ENCODE data around the gene NCBP2L. TPM values are rescaled to one million over a fixed set of nuclear protein-coding genes. Genes with fewer than 3 reads are reported as not detected.

NCBP2L gene
- total RNA-seq, 3 donors from 2014 or later (not counting 1 experiment from before 2014, with no cell fraction given): 0.18 TPM; not detected in 2

DNA sequence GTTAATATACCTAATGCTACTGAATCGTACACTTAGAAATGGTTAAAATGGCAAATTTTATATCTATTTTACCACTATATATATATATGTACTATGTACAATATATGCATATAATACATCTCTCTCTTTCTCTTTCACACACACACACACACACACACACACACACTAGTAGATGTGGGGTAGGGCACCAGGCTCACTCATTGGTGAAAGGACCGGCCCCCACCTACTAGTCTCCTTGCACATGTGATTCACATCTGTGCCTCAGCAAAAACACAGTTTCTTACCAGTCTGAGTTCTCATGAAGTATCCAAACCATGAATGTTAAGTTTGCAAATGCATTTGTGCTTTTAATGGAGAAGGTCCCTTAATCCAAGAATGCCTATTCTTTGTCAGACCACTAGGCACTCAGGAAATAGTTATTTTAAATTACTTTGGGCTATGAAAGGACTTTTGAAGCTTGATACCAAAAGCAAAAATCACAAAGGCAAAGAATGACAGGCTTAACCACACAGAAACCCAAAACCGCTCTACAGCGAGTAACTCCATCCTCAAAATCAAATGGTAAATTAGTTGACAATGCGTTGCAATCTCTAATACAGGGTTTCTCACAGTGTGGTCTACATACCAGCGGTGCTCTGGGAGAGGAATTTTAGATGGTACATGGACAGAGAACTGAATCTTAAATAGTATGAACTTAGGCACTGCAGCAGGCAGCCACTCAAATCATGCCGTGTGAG is 7.8 kb upstream of the NCBP2L start:
- Histone ChIP-seq H3K4me1 (ENCODE audit: control insufficient read depth, insufficient read depth, low read length) (peaks cover 2% of the 10 kb centered on the region), H3K27me3 (ENCODE audit: control insufficient read depth, insufficient read depth, low read length) (no peaks in the 10 kb centered on the region), H3K36me3 (ENCODE audit: control insufficient read depth, insufficient read depth, low read length) (no peaks in the 10 kb centered on the region), H3K9me3 (ENCODE audit: control insufficient read depth, insufficient read depth, low read length) (no peaks in the 10 kb centered on the region), H3K27ac (ENCODE audit: low read length) (no peak overlapping the region), H3K4me3 (ENCODE audit: low read length) (no peak overlapping the region)
- H3K4me1 Mint-ChIP-seq: peaks cover 0 to 4% of the 10 kb centered on the region in 2 donors
- intact Hi-C loops (cut with micrococcal nuclease): no loop called here
- H3K27ac Mint-ChIP-seq: no peak overlapping the region
- ATAC-seq (peak in 2 of 3 donors; percentile 10 to 26), DNase-seq (no peak)
- no peaks in the 10 kb centered on the region for H3K9me3 Mint-ChIP-seq
- peaks cover 0 to 8% of the 10 kb centered on the region in 2 donors for H3K27me3 Mint-ChIP-seq (ENCODE audit: low read depth in 2 of 2)
- H3K4me3 Mint-ChIP-seq: no peak overlapping the region
- no peaks in the 10 kb centered on the region for H3K36me3 Mint-ChIP-seq
- TF ChIP-seq, protein P1, sequence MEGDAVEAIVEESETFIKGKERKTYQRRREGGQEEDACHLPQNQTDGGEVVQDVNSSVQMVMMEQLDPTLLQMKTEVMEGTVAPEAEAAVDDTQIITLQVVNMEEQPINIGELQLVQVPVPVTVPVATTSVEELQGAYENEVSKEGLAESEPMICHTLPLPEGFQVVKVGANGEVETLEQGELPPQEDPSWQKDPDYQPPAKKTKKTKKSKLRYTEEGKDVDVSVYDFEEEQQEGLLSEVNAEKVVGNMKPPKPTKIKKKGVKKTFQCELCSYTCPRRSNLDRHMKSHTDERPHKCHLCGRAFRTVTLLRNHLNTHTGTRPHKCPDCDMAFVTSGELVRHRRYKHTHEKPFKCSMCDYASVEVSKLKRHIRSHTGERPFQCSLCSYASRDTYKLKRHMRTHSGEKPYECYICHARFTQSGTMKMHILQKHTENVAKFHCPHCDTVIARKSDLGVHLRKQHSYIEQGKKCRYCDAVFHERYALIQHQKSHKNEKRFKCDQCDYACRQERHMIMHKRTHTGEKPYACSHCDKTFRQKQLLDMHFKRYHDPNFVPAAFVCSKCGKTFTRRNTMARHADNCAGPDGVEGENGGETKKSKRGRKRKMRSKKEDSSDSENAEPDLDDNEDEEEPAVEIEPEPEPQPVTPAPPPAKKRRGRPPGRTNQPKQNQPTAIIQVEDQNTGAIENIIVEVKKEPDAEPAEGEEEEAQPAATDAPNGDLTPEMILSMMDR (IDR thresholded peaks at IDR 0.05): no peak
- WGBS (ENCODE audit: insufficient coverage): 79% methylated on average over 4 of the region's 7 CpGs

GRCh38 chrX:107773206-107773605 is 4.3 kb upstream of the NCBP2L start:
- no peak overlapping the region for H3K27ac ChIP-seq (ENCODE audit: low read length)
- TF ChIP-seq, protein P1 (IDR thresholded peaks at IDR 0.05): no peak
- H3K27ac Mint-ChIP-seq: no peak overlapping the region
- no peaks in the 10 kb centered on the region for H3K9me3 Mint-ChIP-seq
- DNase-seq (no peak), ATAC-seq (no peak)
- WGBS (ENCODE audit: insufficient coverage): 95% methylated on average over 5 of the region's 8 CpGs
- no peaks in the 10 kb centered on the region for H3K36me3 ChIP-seq (ENCODE audit: control insufficient read depth, insufficient read depth, low read length)
- H3K4me1 Mint-ChIP-seq: peaks cover 14 to 19% of the 10 kb centered on the region in 2 donors
- intact Hi-C loops (cut with micrococcal nuclease): no loop called here
- no peaks in the 10 kb centered on the region for H3K9me3 ChIP-seq (ENCODE audit: control insufficient read depth, insufficient read depth, low read length)
- H3K36me3 Mint-ChIP-seq: no peaks in the 10 kb centered on the region
- no peak overlapping the region for H3K4me3 Mint-ChIP-seq
- no peak overlapping the region for H3K4me3 ChIP-seq (ENCODE audit: low read length)
- peaks cover 23% of the 10 kb centered on the region for H3K4me1 ChIP-seq (ENCODE audit: control insufficient read depth, insufficient read depth, low read length)
- H3K27me3 ChIP-seq (ENCODE audit: control insufficient read depth, insufficient read depth, low read length): no peaks in the 10 kb centered on the region
- H3K27me3 Mint-ChIP-seq (ENCODE audit: low read depth in 2 of 2): peaks cover 0 to 14% of the 10 kb centered on the region in 2 donors

DNA sequence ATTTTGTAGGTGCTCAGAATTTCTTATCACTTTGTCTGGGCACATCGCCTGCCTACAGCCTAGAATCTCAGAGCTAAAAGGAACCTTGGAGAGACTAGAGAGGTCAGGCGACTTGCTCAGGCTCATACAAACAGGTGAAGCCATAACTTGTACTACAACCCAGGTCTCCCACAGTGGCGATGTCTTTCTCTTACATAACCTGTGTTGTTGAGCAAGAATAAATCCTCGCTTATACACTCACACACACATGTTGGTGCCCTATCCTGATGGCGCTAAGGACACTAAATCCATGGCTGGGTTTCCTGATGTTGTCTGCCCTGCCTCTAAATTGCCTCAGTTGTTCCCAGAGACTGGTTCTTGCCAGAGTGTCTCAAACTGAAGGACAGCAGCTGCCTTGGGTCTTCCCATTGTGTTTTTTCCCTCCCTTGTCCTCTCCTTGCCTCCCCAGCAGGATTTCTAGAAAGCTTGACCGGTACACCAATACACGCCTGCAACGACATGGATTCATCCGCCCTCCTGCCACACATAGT is 3.6 kb upstream of the NCBP2L start:
- Histone ChIP-seq H3K27me3 (ENCODE audit: control insufficient read depth, insufficient read depth, low read length) (no peaks in the 10 kb centered on the region), H3K4me1 (ENCODE audit: control insufficient read depth, insufficient read depth, low read length) (peaks cover 23% of the 10 kb centered on the region), H3K36me3 (ENCODE audit: control insufficient read depth, insufficient read depth, low read length) (no peaks in the 10 kb centered on the region), H3K4me3 (ENCODE audit: low read length) (no peak overlapping the region), H3K9me3 (ENCODE audit: control insufficient read depth, insufficient read depth, low read length) (no peaks in the 10 kb centered on the region), H3K27ac (ENCODE audit: low read length) (no peak overlapping the region)
- H3K4me3 Mint-ChIP-seq: no peak overlapping the region
- TF ChIP-seq, protein P1 (IDR thresholded peaks at IDR 0.05): no peak
- WGBS (ENCODE audit: insufficient coverage): 98% methylated on average over 9 of the region's 9 CpGs
- no peaks in the 10 kb centered on the region for H3K9me3 Mint-ChIP-seq
- ATAC-seq (no peak), DNase-seq (no peak)
- peaks cover 0 to 14% of the 10 kb centered on the region in 2 donors for H3K27me3 Mint-ChIP-seq (ENCODE audit: low read depth in 2 of 2)
- peaks cover 14 to 19% of the 10 kb centered on the region in 2 donors for H3K4me1 Mint-ChIP-seq
- intact Hi-C loops (cut with micrococcal nuclease): no loop called here
- H3K27ac Mint-ChIP-seq: no peak overlapping the region
- H3K36me3 Mint-ChIP-seq: no peaks in the 10 kb centered on the region
